Pons (tissue), 1 donor: ENCODE data around the gene OR2Y1.
"Not testable (repeated sequence)": the region's sequence is repeated elsewhere in the genome, so short reads cannot be mapped to it uniquely, and the experiment has no call there.

Experiments used
- DNase-seq: peaks from one replicate; pipeline ENCODE4 v3.0.0-alpha.2; 2016; ENCODE audit warnings: low spot score

OR2Y1 gene

DNA sequence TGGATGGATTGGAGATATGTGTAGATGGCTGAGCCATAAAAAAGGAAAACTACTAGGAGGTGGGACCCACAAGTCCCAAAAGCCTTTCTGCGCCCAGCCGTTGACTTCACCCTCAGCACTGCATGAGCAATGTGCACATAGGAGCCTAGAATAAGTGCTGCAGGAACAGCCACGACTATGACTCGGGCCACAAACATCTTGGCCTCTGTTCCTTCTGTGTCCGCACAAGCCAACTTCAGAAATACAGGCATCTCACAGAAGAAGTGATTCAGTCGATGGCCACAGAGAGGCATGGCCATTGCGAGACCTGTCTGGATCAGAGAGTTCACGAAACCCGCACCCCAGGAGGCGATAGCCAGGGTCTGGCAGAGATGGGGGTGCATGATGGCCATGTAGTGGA lies 587 bp downstream of the OR2Y1 start:
- DNase-seq = no peak

DNA sequence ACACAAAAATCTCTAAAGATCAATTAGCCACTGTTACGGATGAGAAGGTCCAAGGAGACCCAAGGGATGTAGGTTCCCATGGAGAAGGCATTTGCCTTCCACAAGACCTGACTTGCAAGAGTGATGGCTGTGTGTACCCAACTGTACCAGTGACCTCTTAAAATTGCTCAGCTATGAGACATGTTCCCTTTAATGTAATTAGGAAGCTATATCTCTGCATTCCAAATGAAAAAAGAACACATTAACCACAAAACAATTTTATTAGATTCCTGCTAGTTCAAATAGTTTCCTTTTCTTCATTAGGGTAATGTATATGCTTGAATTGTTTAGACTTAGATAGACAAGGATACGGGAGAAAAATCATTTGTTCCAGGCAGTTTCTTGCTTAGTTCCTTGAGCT lies 3.3 kb downstream of the OR2Y1 start:
- no peak for DNase-seq

DNA sequence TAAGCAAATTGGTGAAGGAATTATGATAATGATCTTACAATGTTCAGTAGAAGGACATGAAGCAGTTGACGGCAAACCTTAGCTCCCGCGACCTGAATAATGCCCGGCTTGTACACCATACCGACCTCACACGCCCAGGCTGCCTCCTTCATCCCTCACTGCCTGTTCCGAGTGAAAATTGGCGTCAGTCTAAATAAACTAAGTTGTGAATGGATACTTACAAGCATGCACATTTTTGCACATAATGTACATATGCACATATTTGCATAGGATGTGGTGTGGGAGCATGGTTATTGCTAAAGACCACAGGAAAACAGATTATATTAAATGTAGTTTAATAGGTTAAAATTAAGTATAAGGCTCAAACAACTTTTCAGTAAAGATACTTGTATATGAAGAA lies 14.9 kb downstream of the OR2Y1 start:
- DNase-seq = no peak

DNA sequence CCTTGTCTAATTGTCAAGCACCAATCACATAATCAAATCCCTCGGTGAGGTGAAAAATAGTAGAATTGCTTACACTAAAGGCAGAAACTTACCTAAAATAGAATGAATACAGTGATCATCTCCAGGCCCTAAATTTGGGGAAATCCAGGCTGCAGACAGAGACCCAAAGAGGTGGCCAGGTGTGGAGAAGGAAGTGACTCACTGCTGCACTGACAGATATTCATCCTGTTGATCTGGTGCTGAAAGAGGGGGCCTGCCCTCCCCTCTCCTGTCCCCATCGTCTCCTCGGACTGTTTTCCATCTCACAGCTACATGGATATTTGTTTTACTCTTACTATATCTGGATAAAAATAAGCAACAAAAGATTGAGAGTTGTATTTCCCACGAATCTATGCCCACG lies 15.9 kb downstream of the OR2Y1 start:
- DNase-seq = no peak

DNA sequence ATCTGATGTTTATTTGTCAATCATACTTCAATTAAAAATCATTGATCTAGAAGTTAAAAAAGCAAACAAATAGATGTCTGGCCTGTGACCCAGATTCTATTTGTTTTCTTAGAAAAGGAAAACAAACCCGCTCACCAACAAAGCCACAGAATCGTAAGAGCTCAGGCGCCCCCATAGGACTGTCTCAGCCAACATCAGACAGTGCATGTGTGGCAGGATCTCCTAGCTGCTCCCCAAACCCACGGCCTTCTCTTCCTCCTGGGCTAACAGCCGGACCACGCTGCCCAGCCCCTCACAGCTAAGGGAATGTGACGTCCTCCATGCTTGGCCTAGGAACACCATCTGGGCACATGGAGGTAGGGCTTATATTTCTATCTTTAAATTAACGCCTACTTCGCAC lies 19.4 kb downstream of the OR2Y1 start:
- DNase-seq = no peak

DNA sequence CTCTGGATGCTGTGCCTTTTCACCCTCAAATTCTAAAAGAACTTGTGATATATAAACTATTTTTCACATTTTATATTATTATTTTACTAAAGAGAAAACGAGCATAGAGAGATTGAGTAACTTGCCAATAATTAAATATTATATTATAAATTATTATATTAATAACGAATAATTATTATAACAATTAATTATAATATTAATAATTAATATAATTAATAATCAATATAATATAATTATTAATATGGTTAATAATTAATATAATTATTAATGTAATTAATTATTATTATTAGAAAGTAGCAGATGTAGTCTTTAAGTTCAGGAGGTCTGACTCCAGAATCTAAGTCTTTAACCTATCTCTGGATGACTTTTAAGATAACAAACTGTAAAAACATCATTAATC lies 20.1 kb downstream of the OR2Y1 start:
- no peak for DNase-seq

DNA sequence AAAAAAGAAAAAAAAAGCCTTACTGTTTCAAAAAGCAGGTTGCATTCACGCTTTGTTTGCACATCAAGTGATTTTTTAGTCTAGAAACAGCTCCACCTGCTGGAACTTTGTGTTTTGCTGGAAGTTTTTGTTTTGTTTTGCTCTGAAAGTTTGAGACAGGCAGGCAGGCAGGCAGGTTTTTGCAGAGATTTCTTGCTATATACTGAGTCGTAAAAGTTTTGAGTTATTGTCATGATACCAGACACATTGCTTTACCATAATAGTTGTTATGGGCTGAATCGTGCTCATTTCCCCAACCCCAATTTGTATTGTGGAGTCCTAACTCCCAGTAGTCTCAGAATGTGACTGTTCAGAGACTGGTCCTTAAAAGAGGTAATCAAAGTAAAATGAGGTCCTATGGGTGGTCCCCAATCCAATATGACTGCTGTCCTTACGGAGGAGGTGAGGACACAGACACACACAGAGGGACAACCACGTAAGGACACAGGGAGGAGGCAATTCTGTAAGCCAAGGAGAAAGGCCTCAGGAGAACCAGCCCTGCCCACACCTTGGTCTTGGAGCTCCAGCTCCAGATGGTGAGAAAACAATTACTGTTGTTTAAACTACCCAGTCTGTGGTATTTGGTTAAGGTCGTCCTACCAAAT lies 20.9 kb downstream of the OR2Y1 start:
- peak; percentile 32 for DNase-seq

DNA sequence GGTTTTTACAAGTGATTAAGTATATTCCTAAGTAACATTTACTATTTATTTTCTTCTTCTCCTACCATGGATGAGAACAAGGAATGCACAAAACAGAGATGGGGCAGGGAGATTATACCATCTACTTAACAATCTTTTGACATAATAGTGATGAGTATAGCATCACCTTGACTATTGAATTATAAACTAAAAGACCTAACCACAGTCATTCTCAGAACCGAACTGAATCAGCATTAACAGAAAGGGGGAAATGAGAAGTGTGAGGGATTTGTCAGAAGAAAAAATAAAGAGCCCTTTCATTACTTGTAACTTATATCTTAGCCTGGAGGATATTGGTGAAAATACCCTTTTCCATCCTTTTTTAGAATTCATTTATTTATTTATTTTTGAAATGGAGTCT lies 21.9 kb downstream of the OR2Y1 start:
- DNase-seq = no peak

DNA sequence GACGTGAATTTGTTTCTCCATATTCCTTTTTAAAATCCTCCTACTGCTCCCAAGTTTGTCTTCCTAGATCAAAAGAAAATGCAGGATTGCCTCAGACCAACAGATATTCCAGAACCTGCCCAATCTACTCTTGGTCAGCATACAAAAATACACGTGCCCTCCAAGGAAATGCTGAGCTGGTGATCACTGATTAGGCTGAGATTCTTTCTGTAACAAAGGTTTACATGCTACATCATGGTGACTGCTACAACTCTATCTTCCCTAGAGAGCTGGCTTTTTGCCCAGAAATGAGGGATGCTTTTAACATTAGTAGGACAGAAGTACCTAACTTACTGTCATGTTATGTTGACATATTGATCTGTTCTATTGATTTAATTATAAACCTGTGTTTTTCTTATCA lies 35.5 kb downstream of the OR2Y1 start:
- DNase-seq = no peak

DNA sequence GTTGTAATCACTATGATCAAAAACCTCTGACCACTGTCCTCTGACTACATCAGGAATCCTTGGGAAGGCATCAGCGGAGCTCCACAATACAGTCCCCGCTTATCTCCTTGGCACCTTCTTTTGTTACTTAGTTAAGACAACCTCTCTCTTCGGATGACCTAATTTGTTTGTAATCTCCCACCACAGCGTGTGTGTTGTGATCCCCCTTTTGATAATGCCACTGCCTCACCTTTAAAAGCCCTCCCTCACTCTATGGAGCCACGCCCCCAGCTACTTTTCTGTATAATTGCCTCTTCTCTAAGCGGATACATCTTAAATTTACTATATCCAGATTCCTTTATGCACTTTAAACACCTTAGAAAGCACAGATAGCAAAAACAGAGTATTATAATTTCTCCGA lies 35.9 kb downstream of the OR2Y1 start:
- DNase-seq = no peak

DNA sequence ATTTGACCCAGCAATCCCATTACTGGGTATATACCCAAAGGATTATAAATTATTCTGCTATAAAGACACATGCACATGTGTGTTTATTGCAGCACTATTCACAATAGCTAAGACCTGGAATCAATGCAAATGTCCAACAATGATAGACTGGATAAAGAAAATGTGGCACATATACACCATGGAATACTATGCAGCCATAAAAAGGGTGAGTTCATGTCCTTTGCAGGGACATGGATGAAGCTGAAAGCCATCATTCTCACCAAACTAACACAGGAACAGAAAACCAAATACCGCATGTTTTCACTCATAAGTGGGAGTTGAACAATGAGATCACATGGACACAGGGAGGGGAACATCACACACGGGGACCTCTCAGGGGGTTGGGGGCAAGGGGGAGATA lies 36.5 kb downstream of the OR2Y1 start:
- not testable (repeated sequence) for DNase-seq

DNA sequence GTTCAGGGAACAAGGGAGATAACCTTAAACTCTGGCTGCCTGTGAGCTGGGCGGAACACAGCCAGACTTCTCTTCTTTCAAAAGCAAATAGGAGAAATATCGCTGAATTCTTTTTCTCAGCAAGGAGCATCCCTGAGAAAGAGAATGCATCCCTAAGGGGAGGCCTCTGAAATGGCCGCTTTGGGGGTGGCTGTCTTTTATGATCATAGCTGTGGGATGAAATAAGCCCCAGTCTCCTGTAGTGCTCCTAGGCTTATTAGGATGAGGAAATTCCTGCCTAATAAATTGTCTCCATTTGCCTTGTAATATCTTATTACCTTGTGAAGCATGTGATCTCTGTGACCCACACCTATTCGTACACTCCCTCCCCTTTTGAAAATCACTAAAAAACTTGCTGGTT lies 39.4 kb downstream of the OR2Y1 start:
- not testable (repeated sequence) for DNase-seq

DNA sequence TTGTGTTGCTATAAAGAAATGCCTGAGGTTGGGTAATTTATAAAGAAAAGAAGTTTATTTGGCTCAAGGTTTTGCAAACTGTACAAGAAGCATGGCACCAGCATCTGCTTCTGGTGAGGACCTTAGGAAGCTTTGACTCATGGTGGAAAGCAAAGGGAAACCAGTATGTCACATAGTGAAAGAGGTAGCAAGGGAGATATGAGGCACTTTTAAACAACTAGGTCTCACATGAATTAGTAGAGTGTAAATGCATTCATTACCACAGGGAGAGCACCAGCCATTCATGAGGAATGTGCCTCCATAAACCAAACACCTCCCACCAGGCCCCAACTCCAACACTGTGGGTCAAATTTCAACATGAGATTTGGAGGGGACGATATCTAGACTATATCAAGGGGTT lies 40.8 kb downstream of the OR2Y1 start:
- DNase-seq = no peak

DNA sequence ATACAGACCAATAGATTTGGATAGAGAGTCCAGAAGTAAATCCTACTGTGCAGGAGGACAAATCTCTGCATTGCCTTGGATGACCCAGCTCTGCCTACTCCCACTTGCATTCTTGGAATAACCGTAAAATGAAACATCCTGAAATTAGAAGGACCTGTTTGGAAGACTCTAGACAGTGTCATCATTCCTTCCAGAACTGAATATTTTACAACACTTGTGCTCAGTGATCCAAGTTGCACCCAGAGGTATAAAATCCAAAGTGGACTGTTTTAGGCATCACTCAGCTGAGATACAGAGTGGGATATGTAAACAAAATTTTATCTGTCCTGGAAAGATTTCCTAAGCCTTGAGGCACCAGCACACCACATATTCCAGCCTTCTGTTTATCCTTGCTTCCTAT lies 43.7 kb downstream of the OR2Y1 start:
- no peak for DNase-seq

DNA sequence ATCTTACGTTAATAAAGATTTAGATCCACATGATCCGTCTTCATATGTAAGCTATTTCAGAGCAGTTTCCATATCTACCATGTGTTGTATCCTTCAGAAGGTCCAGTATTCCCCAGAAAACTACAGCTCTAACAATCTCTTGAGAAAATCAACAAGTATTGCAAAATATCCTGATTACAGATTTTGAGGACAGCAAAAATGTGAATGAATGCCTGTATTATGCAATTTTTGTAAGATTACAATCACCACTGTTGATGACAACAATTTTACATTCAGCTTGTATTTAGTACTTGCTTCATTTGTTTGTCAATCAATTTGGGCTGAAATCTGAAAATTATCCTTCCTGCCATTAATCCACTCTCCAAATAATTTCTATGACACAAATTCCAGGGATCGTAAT lies 47.4 kb downstream of the OR2Y1 start:
- DNase-seq = no peak

DNA sequence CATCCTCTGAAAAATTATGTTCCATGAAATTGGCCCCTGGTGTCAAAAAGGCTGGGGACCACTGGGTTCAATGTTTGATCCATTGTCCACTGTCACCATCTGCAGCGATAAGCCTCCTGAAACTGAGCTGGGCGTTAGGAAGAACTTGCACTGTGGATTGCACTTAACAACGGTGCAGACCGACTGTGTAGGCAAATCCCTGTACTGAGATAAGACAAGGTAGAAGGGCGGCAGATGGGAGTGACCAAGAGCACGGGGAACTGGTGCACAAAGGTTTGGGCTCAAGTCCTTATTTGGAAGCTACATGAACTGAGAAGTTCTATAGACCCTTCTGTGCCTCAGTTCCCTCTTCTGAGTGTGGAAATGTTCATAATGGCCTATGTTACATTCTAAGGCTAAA lies 48.8 kb downstream of the OR2Y1 start:
- DNase-seq = no peak

DNA sequence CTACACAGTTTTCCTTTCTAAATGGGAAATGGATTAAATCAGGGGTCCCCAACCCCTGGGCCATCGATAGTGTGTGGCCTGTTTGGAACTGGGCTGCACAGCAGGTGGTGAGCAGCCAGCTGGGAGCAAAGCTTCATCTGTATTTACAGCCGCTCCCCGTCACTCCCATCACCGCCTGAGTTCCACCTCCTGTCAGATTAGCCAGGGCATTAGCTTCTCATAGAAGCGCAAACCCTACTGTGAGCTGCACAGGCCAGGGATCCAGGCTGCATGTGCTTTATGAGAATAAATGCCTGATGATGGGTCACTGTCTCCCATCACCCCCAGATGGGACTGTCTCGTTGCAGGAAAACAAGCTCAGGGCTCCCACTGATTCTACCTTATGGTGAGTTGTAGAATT lies 49.3 kb downstream of the OR2Y1 start:
- DNase-seq = no peak

DNA sequence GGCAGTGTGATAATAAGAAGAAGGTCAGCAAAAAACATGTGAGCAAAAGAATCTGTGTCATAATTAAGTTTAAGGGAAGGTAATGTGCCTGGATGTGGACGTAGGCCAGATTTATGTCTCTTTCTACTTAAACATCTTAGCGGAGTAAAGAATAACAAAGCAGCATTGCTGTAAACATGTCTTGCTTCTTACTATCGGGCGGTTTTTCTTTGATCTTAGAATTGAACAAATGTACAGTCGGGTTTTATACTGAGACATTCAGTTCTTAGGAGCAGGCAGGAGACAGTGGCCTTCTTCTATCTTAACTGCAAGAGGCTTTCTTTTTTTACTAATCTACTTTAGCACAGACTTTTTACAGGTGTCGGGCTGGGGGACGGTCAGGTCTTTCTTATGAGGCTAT lies 50.1 kb downstream of the OR2Y1 start:
- DNase-seq = no peak
